ENCODE results near the gene TPR.

The TPR gene

GRCh38 chr1:186326009-186326408 is 49.0 kb downstream of the TPR start:
- DNase-seq, result no peak

DNA sequence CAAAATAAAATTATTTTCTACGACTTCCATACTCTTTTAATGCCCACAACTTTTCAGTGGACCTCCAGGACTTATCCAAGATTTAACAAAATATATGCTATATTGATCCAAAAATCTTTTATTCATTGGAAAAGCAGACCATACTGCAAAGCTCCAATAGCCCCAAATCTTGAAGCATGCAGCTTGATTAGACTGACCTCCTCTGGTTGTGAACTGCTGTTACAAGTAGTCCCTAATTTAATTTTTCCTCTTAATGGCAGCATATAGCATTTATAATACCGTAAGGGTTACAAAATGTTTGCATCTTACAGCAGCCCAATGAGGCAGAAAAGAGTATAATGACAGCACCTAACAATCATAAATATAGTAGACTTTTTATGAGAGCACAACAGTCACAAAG is 49.8 kb downstream of the TPR start:
- DNase-seq, result peak; percentile 27 to 60

DNA sequence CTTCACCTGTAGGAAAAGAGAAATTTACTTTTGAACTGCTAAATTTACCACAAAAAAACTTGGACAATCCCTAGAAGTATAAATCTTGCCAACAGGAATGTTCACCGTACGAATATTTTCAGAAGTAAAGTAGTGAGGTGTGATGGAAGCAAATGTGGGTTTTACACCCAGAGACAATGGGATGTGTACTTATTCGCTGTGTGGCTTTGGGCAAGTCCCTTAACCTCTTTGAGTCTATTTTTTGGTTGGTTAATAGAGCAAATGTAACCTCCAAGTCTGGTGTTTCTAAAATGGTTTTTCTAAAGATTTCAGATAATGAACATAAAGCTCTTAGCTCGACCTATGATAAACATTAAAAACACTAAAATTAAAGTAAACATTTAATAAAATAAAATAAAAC is 51.2 kb downstream of the TPR start:
- DNase-seq, result no peak

DNA sequence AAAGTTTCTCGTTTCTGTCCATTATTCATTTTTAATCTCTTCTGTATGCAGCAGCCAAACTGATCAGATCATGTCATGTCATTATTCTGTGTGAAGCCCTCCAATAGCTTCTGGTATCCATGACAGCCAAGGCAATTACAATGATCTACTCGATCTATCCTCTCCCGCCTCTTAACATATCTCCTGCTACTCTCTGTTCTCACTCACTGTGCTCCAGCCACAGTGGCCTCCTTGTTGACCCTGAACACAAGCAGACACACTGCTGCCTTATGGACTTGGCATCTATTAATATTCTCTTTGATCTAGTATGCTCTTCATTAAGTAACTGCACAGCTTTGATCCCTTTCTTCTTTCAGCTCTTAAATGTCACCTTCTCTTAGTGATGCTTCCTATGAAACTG is 59.5 kb downstream of the TPR start:
- no peak for DNase-seq

DNA sequence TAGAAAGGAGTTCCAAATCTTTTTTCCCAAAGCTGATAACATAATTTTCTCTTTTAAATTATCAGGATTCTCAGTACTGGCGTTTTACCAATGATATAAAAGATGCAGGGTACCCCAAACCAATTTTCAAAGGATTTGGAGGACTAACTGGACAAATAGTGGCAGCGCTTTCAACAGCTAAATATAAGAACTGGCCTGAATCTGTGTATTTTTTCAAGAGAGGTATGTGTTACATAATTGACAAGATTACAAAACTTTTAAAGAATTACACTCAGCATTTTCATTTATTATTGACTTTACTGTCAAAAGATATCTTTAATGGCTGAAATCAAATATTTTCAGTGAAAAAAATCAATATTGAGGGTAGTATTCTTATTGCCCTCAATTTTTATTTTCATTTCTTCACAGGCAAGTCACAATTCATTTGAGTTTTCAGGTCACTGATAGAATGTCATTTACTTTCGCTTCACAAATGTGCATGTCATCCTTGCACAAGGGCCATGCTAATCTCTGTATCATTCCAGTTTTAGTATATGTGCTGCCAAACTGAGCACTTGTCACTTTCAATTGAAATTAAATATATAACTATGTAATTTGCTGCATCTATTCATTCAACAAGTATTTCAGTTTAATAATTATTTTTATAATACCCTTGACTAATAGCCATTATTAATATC is 63.5 kb downstream of the TPR start:
- no peak for DNase-seq

DNA sequence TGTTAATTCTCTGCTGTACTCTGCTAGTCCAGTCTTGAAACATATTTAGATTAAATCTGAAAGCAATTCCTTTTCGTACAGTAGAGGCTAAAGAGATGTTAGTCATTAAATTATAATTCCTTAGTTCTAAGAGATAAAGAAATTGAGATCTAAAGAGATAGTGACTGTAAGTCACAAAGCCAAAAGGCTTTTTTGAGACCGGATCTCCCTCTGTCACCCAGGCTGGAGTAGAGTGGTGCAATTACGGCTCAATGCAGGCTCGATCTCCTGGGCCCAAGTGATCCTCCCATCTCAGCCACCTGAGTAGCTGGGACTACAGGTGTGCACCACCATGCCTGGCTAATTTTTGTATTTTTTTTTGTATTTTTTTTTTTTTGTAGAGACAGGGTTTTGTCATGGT is 64.7 kb downstream of the TPR start:
- DNase-seq, result no peak

GRCh38 chr1:186308264-186309060 is 66.6 kb downstream of the TPR start:
- DNase-seq, result no peak

DNA sequence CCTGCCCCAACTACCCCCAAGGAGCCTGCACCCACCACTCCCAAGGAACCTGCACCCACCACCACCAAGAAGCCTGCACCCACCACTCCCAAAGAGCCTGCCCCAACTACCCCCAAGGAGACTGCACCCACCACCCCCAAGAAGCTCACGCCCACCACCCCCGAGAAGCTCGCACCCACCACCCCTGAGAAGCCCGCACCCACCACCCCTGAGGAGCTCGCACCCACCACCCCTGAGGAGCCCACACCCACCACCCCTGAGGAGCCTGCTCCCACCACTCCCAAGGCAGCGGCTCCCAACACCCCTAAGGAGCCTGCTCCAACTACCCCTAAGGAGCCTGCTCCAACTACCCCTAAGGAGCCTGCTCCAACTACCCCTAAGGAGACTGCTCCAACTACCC is 67.6 kb downstream of the TPR start:
- DNase-seq, result no peak

- DNase-seq, result no peak
These were observed 68.5 kb downstream of the TPR start for GRCh38 chr1:186306533-186306932.

DNA sequence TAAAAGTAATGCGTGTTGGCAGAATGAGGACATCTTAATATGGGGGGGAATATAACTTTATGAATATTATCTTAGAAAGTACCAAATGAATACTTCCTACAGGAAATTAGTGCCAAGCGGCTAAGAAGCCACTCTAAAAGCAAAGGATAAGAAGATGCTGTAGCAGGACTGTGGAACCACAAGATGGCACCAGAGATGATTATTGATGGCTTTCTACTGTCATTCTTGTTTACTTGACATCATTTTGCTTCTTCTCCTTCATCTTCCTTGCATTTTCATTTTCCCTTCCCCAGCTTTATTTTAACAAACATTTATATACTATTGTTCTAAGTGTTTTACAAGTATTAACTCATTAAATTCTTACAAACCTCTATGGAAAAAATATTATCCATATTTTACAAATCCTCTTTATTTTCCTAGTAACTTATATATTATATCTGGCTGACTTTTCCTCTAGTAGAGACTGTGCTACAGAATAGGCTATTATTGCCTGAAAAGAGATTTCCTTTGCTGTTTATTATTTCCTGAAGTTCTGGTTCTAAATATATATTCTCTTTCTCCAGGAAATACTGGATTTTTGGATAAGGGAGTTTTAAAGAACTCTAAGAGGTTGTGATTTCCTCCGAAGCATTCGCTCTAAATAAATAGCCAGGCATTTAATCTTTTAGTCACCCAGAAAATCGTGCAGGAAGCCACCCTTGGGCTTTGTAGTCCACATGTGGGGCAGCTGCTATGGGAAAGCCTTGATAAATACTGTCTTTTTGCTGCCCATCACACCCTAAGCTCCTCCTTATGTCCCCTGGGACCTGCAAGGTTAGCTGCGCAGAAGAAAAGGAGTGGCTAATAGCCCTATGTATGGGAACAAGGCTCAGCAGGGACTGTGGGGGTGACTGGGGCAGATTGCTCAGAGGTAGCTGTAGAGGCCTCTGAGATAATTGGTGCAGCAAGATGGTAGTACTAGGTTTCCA is 69.8 kb downstream of the TPR start:
- DNase-seq, result peak; percentile 37 to 73

GRCh38 chr1:186303911-186304310 is 71.1 kb downstream of the TPR start:
- DNase-seq, result no peak

GRCh38 chr1:186302381-186302920 is 72.6 kb downstream of the TPR start:
- no peak for DNase-seq

DNA sequence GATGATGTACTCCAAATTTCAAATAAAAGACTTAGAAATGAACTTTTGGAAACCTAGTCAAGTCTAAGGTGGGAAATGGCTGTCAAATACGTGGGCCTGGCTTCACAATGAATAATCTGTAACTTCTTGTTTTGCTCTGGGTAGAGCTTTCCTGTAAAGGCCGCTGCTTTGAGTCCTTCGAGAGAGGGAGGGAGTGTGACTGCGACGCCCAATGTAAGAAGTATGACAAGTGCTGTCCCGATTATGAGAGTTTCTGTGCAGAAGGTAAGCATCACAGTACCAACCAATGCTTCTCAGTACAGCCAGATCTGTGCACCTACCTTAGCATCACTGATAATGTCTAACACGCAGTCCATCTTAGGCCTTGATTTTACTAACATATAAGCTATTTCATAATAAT is 73.6 kb downstream of the TPR start:
- DNase-seq, result no peak

DNA sequence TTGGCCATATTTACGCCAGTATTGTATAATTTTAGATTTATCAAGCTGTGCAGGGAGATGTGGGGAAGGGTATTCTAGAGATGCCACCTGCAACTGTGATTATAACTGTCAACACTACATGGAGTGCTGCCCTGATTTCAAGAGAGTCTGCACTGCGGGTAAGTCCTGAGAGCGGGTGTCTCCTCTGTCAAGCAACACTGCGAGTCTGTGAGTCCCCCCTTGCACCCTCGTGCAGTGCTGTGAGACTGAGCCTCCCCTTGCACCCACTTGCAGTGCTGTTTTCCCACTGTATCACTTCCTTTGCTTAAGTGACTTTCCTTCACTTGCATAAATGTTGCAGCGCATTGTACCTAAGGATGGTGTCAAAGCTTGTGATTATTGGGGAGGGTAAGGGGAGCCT is 75.0 kb downstream of the TPR start:
- DNase-seq, result no peak

DNA sequence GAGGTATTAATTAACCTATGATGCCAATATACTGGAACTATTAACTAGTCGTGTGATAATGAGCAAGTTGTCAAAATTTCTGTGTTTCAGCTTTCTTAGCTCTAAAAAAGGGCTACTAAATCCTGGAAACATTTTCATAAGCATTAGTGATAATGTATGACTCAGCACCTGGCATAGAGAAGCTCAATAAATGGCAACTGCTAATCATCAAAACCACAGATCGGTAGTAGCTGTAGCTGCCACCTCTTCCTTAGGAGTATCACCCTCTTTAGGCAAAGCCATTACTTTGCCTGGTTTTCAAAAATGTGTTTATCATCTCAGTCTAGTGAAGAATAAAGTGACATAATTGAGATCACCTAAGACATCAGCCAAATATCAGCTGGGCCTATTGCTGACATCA is 75.5 kb downstream of the TPR start:
- DNase-seq, result no peak

DNA sequence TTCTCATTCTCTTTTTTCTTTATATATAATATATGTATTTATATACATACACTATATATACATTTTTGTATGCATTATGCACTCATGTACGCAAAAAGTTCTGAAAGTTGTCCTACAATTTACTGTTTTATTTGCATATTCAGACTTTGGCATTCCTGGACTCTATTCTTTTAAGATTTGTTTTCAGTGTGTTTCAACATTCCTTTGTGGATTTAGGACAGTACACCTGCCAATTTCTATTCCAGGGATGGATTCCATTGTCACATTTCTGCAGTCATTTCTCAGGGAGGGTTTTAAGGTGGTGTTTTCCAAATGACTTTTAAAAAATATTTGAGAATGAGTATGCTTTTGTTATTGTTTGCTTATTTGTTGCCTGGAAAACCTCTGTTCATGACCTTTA is 76.2 kb downstream of the TPR start:
- no peak for DNase-seq

DNA sequence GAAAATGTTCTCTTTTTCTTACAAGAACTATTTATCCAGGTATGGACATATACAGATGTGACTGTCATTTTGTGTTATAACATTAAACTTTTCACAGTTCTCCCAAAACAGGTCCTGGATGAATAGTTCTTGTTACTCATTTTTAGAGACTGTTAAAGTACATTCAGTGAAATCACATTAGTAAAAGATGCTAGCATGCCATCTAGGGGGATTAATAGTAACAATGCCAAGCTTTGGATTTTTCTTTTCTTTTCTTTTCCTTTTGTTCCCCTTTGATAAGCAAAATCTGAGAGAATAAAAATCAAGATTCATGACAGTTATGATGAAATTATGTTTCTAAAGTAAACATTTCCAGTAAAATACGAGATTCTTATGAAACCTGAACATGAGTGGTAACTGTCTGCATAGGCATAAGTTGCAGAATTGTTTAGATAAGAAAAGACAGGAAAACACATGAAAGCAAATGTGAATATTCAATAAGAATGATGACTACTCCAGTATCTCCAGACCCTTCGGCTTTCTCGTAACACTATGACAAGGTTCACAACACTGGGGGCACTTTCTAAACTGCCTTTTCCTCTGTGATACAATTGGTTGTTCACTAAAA is 77.5 kb downstream of the TPR start:
- DNase-seq, result no peak

GRCh38 chr1:186295980-186296379 is 79.1 kb downstream of the TPR start, which contains the start of gene PRG4:
TSS of gene PRG4 (plus strand) at chr1:186296279.
- no peak for DNase-seq

GRCh38 chr1:186292875-186293274 is 82.2 kb downstream of the TPR start:
- DNase-seq, result no peak

DNA sequence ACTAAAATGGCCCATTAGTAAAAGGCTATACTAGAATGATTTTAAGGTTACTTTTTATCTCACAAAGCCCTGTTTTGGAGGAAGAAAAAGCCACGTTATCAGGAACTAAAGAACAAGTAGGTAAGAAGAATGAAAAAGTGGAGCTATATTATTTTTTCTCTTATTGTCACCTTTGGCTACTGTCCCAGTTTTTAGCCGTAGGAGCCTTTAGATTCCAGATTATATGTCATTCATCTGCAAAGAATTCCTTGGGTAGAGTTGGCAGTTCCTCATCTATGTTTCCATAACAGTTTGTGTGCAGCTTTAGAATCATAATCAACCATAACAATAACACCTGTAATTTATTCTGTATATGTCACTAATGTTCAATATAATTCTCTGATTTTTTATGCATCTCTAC is 83.8 kb downstream of the TPR start:
- no peak for DNase-seq

DNA sequence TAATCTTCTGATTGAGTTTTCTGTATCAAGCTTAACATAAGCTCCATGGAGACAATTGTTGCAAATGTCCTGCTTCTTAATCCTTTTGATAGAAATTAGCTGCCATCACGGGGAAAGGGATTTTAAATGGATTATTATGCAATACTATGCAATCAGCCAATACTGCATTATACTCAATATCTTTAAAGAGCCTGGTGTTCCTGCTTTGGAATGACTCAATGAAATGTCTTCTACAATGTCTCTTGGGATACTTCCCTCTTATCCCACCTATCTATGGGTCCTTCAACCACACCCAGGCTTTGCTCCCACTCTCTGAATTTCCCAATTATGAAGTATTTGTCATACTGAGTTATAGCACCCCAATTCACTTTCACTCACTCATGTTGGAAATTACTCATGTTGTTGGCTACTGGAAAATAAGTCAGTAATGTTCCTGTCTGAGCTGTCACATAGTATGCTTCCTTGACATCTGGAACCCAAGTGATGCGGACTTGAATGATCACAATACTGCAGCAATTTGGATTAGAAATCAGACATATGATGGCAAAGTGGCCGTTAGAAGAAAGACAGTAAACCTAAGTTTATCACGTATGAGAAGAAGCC is 85.0 kb downstream of the TPR start:
- DNase-seq, result no peak

DNA sequence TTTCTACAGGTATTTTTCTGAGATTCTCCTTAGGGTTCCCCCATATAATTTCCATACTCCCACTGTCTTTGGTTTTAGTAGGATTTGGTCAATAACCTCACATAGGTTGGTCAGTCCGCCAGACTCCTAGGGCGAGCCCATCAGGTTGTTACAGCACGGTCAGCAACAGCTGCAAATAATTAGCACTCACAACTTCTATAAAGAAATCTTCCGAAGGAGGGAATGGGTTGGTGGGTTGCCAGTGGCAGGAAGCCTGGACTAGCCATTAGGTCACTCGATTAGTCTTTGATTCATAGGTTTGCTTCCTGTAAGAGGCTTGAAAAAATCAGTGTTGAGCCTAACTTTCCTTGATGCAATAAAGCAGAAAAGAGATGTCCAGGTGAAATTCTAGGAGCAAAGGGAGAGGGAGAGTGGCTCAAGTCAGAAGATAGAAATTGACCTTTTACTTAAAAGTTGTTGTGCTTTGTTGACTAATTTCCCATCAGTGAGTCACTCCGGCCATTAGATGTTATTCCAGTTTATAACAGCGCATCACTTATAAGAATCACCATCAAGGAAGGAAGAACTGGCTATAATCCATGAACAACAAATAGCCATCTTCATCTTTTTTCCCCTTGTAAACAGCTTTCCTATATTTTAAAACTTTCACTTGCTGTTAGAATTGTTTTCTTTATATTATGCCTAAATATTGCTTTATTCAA is 88.3 kb downstream of the TPR start:
- no peak for DNase-seq
